ENCODE results near the gene RGS3.
"Not testable (repeated sequence)": the region's sequence is repeated elsewhere in the genome, so short reads cannot be mapped to it uniquely, and the experiment has no call there.

Gene RGS3

GRCh38 chr9:113624721-113625120, 161.2 kb downstream of the RGS3 start:
- no peak for DNase-seq

GRCh38 chr9:113625486-113625885, 162.0 kb downstream of the RGS3 start:
- DNase-seq, result no peak

GRCh38 chr9:113626735-113627495, 163.4 kb downstream of the RGS3 start:
- DNase-seq, result no peak

GRCh38 chr9:113628621-113629020, 165.1 kb downstream of the RGS3 start:
- DNase-seq, result no peak

- DNase-seq, result no peak
Measured at GRCh38 chr9:113630386-113631136, 167.0 kb downstream of the RGS3 start.

GRCh38 chr9:113631137-113631765, 167.7 kb downstream of the RGS3 start:
- DNase-seq, result no peak

- DNase-seq, result no peak
Measured at GRCh38 chr9:113631871-113632665, 168.5 kb downstream of the RGS3 start.

- DNase-seq, result no peak
Measured at GRCh38 chr9:113632776-113633590, 169.5 kb downstream of the RGS3 start.

GRCh38 chr9:113633782-113634595, 170.5 kb downstream of the RGS3 start:
- no peak for DNase-seq

- DNase-seq, result no peak
Measured at GRCh38 chr9:113634596-113635515, 171.3 kb downstream of the RGS3 start.

- DNase-seq, result no peak
Measured at GRCh38 chr9:113635586-113635985, 172.1 kb downstream of the RGS3 start.

- no peak for DNase-seq
Measured at GRCh38 chr9:113636165-113636564, 172.6 kb downstream of the RGS3 start.

- no peak for DNase-seq
Measured at GRCh38 chr9:113636693-113637092, 173.2 kb downstream of the RGS3 start.

- no peak for DNase-seq
Measured at GRCh38 chr9:113638490-113638889, 175.0 kb downstream of the RGS3 start.

- DNase-seq, result no peak
Measured at GRCh38 chr9:113638897-113639296, 175.4 kb downstream of the RGS3 start.

- DNase-seq, result not testable (repeated sequence)
Measured at GRCh38 chr9:113639411-113639970, 176.0 kb downstream of the RGS3 start.

- DNase-seq, result no peak
Measured at GRCh38 chr9:113640418-113640817, 176.9 kb downstream of the RGS3 start.

GRCh38 chr9:113641100-113641885, 177.8 kb downstream of the RGS3 start:
- no peak for DNase-seq

GRCh38 chr9:113644321-113644720, 180.8 kb downstream of the RGS3 start:
- no peak for DNase-seq
